AG20443 (cell line): ENCODE data around the gene MAP7.

Source experiments
- DNase-seq: peaks from one replicate; pipeline ENCODE4 v3.0.0; 2012; ENCODE audit warnings: low spot score, mixed read lengths

Gene MAP7

DNA sequence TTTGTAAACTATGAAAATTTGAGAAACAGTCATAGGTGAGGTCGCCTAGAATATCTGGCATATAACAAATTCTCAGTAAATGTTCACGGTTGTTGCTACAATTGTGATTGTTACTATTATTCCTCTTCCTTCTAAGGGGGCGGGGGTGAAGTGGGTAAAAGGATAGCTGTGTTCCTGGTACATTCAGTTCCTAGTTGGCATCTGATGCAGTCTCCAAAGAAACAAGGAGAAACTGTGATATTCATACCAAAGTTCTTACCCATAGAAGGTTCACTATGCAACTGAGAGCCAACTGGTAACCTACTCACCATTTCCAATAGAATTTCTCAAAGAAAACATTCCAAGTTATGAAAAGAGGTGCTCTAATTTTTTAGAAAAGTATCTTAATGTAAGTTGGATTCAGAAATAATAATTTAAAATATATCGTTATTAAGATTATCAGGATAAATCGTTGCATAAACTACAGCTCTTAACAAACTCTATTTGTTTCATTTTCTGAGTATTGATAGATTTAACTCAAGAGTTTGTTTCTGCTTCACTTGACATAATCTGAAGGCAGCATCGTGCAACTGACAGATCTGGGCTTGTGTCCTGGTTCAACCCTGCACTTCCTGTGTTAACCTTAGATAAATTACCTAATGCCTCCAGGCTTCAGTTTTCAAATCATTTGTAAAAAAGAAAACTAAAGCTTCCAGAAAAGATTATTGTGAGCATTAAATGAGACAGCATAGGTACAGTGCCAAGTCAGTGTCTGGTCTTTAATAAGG is 13.3 kb upstream of the MAP7 start:
- DNase-seq = no peak

- no peak for DNase-seq
Observed at GRCh38 chr6:136562211-136562610, 12.0 kb upstream of the MAP7 start.

DNA sequence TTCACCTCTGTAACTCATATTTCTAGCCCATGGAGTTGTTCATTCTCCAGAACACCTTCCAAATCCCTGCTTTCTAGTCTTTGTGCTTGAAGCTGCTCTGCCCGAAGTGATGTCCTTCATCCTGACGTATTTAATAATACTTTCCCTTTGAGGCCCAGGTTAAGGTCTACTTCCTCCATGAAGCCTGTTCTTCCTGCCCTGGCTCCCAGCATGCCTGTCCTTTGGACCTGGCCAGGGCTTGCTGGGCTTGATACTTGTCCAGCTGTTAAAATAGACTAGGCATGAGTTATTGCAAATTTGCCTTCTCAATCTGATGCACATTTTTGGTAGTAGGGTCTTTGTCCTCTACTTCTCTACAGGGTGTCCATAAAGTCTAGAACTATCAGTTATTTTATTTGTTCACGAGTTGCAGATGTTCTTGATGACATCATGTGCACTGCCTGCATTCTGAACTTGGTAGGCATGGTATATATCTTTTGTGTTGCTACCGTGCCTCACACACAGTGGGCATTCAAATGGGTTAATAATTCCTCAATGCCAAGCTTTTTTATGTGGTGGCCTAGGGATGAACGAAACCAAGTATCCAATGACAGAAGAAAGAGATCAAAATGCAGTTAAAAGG is 3.1 kb upstream of the MAP7 start:
- no peak for DNase-seq

- no peak for DNase-seq
Observed at GRCh38 chr6:136552054-136552453, 1.8 kb upstream of the MAP7 start.

- DNase-seq = no peak
Observed at GRCh38 chr6:136551103-136551502, 881 bp upstream of the MAP7 start.

DNA sequence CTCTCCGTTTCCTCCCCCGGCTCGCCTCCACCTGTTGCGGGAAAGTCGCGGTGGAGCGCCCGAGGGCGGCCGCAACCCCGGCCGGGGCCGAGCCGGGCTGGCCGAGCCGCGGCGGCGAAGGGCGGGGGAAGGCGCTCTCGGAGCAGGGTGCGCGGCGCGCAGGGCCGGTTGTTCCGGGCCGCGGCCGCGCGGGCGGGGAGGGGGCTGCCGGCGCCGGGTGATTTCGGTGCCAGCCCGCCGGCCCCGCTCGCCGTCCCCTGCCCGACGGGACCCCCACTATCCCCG is 235 bp downstream of the MAP7 start:
- peak; percentile 76 for DNase-seq

GRCh38 chr6:136549300-136550044 is 750 bp downstream of the MAP7 start:
- DNase-seq = peak; percentile 38

DNA sequence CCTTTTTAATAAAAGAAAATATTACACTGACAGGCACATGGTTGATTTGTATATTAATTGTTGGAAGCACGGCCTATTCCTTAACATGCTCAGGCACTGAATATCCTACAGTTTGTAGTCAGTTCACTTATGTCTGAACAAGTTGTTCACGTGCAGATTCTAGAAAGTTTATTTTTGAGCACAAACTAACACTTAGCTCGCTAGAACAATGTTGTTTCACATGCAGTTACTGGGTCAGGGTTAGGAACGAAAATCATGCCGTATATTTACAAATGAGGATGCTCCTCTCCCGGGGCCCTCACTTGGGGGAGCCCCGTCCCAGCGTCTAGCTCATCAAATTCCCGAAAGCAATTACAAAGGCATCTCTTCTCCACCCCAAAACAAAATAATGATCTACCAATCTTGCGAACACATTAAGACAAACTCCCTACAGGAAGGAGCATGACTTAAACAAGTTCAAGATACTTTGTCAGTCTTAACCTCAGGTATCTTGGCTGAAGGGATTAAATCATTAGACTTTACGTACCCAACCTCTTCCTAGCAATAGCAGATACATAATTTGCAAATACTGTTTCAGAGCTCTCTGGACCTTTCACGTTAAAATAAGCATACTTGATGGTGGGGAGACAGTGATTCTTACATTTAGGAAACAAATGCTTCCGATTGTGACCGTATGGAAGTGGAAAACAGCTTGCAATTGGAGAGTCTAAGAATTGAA is 1.5 kb downstream of the MAP7 start:
- no peak for DNase-seq

GRCh38 chr6:136547871-136548270 is 2.4 kb downstream of the MAP7 start:
- no peak for DNase-seq

GRCh38 chr6:136547336-136547735 is 2.9 kb downstream of the MAP7 start:
- peak; percentile 65 for DNase-seq

DNA sequence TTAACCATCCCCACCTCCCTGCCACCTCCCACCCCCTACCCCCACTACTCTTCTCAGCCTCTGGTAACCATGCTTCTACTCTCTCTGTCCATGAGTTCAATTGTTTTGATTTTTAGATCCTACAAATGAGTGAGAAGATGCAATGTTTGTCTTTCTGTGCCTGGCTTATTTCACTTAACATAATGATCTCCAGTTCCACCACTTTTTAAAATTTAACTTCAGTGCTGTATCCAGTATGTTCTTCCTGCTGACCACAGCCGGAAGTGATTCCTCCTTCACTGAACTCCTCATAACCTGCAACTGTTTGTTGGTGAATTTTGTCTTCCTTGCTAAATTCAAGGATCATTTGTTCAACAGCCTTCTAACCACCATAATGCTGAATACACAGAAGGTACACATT is 3.9 kb downstream of the MAP7 start:
- no peak for DNase-seq

GRCh38 chr6:136544326-136544725 is 5.9 kb downstream of the MAP7 start:
- no peak for DNase-seq

- DNase-seq = no peak
Observed at GRCh38 chr6:136541395-136541794, 8.8 kb downstream of the MAP7 start.

GRCh38 chr6:136539967-136540652 is 10.1 kb downstream of the MAP7 start:
- no peak for DNase-seq

DNA sequence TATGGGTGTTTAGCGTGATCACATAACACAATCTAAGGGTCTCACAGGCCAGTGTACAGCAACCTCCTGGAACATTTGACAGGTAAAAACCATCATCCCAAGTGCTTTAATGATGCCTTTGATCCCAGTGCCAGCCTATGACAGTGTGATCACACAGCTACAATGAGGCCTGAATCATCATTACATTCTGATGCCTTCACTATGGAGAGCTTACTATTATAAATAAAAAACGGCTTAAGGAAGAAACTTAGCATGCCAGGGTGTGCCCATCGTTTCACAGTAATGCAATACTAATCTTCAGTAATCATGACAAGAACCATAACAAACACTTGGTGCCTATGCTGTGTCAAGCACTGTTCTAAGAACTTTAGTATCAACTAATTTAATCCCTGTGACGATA is 11.4 kb downstream of the MAP7 start:
- no peak for DNase-seq

DNA sequence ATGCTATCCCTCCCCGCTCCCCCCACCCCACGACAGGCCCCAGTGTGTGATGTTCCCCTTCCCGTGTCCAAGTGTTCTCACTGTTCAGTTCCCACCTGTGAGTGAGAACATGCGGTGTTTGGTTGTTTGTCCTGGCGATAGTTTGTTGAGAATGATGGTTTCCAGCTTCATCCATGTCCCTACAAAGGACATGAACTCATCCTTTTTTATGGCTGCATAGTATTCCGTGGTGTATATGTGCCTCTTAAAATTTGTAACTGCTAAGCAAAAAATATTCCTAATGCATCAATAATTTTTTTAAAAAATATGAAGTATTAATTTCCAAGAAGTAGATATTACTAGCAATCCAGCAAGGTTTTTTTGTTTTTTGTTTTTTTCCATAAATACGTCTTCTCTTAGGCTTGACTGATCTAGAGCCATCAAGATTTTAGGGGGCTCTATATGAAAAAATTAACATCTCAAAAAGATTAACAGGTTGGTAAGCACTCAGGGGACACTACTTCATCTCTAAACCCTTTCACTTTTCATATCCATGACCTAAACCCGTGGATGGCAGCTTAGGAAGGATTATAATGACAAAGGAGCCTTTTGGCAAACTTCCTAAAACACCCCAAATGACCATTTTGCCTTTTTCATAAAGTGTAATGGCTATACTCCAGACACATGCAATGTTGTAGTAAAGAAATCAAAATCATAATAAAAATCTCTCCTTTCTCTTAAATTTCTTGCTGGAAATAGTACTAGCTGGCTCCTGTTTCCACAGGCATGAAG is 14.2 kb downstream of the MAP7 start:
- no peak for DNase-seq

- DNase-seq = no peak
Observed at GRCh38 chr6:136535017-136535765, 15.0 kb downstream of the MAP7 start.

- DNase-seq = no peak
Observed at GRCh38 chr6:136534268-136534667, 16.0 kb downstream of the MAP7 start.

DNA sequence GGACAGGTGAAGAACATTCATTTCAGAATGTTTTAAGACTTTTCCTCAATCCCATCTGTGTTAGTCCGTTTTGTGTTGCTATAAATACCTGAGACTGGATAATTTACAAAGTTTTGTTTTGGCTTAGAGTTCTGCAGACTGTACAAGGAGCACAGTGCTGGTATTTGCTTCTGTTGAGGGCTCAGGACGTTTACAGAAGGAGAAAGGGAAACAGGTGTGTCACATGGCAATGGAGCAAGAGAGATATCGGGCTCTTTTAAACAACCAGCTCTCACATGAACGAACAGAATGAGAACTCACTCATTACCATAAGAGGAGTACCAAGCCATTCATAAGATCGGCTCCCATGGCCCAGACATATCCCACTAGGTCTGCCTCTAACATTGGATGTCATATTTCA is 16.7 kb downstream of the MAP7 start:
- DNase-seq = no peak

GRCh38 chr6:136532030-136532429 is 18.2 kb downstream of the MAP7 start:
- DNase-seq = no peak

DNA sequence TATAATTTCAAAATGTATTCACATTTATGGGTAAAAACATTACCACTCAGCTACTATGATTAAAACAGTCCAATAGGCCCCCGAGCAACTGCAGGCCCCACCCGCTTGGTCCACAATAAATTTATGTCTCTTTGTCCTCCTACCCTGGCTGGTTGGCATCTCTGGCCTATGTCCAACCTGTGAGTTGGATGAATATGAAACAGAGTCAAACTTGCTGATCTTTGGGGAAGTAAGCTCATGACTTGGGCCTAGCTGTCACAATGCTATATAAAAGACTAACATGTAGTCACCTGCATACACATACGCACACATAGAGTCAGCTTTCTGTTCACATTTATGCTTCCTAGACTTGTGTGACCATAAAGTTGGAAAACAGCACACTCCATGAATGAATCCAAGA is 20.5 kb downstream of the MAP7 start:
- DNase-seq = no peak
